Activated T-cell treated with anti-CD3 and anti-CD28 coated beads for 24 hours (primary cell): ENCODE data around the gene PSTPIP1.

Experiments used
- DNase-seq: peaks from one replicate; pipeline ENCODE4 v3.0.0-alpha.2; 2020; ENCODE audit warnings: low read depth

The PSTPIP1 gene

DNA sequence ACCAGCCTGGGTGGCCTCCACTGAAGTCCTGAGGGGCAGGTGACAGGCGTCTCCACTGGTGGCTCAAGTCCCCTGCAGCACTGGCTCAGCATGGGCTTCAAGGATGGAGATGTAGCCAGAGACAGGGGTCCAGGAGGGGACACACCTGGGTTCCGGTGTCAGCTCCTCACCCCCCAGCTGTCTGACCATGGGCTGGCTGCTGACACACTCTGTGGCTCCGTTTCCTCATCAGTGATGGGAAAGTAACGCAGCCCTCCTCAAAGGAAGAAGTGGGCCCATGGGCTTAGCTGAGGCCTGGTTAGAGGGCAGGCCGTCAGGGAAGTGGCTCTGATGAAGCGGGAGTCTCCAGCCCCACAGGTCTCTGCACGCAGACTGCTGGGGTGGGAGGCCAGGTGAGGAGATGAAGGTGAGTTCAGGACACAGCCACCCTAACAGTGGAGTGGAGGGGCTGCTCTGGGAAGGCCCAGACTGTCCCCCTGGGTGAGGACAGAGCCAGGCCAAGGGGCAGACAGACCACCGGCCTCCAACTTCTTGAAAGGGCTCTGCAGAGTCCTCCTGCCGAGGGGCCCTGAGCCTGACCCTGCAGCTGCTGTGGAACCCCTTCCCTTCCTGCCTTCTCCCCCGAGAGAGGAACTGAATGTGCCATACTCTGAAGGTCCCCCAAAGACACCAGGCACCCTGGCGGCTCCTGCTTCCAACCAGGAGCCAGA lies 24.0 kb downstream of the PSTPIP1 start:
- DNase-seq, result no peak

DNA sequence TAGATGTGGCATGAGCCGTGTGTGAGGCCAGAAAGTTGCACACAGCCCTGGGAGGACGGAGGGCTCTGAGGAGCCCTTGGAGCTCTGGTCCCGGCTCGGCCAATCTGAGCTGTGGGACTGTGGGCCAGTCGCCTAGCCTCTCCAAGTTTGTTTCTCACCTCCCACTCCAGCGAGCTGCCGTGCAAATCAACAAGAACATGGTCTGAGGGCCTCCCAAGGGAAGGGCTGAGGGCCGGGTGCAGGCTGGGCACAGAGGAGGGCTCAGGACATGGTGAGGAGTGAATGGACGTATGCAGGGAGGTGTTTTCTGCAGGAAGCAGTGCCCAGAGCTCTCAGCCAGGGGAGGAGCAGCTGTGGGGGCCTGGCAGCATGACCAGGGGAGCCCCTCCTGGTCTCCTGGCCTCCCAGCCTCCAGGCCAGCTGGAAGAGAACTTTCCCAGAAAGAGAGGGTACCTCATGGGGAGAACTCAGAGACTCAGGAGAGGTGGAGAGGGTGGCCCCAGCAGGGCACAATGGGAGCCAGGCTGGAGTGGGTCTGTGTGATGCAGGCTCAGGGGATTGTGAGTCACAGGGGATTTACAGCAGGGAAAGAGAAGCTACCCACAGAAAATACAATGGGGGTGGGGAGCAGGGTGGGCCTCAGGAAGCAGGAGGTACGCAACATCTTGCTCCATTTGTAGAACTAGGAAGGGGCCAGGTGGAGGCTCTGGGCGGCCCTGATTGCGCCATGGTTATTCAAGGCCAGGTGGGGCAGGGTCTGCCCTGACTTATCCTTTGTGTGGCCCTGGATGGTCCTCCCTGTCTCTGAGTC lies 24.8 kb downstream of the PSTPIP1 start:
- DNase-seq, result peak; percentile 45

DNA sequence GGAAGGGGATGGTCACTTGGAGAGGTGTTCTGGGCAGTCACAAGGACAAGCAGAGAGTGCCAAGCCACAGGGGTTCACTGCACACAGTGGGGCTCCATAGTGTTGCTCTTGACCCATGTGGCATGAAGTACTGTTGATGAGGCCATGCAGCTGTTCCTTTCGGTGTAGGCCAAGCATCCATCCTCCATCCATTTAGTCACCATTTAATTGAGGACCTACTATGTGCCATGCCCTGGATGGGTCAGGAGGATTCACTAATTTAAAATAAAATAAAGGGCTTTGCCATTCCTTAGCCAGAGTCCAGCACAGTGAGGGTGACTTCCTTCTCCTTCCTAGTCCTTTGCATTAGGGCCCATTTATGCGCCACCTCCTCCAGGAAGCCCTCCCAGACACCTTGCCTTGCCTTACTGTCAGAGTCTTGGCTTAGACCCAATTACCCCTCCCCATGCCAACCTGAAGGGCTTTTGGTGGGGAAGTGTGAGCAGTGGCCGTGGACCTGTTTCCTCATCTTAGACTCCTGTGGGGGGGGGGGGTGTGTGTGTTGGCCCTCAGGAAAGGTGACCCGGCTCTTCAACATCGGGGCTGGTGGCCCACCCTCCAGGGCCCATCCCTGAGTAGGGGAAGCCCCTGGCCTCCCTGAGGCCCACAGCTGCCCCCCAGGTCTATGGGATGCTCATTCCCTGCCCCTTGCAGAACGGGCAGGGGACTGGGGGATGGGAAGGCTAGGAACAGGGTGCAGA lies 25.6 kb downstream of the PSTPIP1 start:
- DNase-seq, result no peak

DNA sequence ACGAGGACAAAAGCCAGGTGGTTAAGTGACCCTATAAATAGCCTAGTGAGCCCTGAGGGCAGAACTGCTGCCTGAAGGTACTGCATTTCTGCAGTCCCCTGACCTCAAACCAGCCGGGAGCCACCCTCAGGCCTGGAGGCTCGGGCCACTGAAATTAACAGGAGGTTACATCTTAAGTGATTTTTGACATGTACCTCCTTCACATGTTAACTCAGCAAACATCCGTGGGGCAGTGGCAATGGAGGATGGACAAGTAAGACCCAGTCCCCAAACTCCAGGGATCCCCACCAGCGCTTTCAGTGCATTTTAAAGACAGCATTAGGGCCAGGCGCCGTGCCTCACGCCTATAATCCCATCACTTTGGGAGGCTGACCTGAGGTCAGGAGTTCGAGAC lies 26.2 kb downstream of the PSTPIP1 start:
- DNase-seq, result no peak

DNA sequence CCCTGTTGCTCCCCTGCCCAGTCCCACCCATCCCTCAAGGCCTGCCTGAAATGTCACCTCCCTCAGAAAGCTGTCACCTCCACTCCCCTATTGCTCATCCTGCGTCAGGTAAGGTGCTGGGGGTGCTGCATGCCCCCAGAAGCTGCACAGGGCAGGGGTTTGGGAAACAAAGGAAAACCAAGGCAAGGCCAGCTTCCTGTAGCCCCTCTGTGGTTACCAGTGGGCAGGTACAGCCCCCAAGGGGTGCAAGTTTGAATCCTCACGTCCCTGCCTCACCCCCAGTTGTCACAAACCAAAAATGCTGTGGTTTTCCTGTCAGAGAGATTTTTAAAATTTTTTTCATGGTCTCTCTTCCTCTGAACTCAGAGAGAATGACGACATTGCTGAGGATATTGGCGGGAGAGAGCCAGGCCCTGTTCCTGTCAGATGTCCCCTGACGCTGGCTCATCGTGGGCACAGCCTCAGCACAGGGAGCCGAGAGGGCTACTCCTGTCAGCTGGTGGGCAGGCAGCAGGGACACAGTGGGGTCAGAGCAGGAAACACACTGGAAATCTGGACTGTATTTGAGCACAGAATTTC lies 27.0 kb downstream of the PSTPIP1 start:
- no peak for DNase-seq

GRCh38 chr15:77022646-77023575 lies 28.0 kb downstream of the PSTPIP1 start:
- no peak for DNase-seq

GRCh38 chr15:77023576-77024272 lies 28.8 kb downstream of the PSTPIP1 start:
- DNase-seq, result no peak

- peak; percentile 60 for DNase-seq
These were observed 29.6 kb downstream of the PSTPIP1 start for GRCh38 chr15:77024273-77025082.

DNA sequence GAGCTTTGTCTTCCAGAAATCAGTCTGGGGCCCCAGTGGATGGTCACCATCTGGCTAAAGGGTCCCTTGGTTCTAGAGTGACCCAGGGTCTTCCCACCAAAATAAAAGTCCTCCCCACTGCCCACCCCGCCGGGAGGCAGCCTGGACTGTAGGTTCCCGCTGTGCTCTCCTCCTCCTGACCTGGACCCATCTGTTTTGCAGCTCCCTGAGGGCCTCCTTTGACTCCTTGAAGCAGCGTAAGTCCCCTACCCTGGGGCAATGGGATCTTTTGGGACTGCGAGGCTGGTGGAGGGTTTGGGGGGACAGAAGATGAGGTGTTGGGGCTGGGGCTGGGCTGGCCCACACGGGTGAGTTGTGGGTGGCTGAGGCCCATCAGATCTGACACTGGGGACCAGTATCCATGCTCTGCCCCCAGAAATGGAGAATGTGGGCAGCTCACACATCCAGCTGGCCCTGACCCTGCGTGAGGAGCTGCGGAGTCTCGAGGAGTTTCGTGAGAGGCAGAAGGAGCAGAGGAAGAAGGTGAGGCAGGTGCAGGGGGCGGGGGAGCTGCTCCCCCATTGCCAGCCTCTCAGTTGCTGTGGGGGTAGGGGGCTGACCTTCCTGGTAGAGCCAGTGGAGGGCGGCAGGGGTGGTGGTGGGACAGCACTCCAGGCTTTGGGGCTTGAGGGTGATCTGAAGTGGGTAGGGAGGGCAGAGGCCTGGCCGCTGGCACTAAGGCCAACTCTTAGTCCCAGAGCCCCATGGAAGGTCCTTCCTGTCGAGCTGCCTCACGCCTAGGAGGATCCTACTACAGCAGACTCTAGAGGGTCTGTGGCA lies 30.4 kb downstream of the PSTPIP1 start:
- DNase-seq, result no peak

- DNase-seq, result no peak
These were observed 31.1 kb downstream of the PSTPIP1 start for GRCh38 chr15:77025941-77026411.

- no peak for DNase-seq
These were observed 31.7 kb downstream of the PSTPIP1 start for GRCh38 chr15:77026501-77027110.

- no peak for DNase-seq
These were observed 32.3 kb downstream of the PSTPIP1 start for GRCh38 chr15:77027111-77027696.

GRCh38 chr15:77027697-77028450 lies 32.9 kb downstream of the PSTPIP1 start:
- no peak for DNase-seq

GRCh38 chr15:77028451-77029165 lies 33.7 kb downstream of the PSTPIP1 start:
- DNase-seq, result no peak

GRCh38 chr15:77029166-77030047 lies 34.5 kb downstream of the PSTPIP1 start:
- no peak for DNase-seq
